Fibroblast of peridontal ligament (primary cell): ENCODE measurements around the gene UNC50.

ENCODE experiments used
- DNase-seq: peaks from one replicate; pipeline ENCODE4 v3.0.0-alpha.2; 2010; ENCODE audit errors: extremely low read depth

UNC50 gene

DNA sequence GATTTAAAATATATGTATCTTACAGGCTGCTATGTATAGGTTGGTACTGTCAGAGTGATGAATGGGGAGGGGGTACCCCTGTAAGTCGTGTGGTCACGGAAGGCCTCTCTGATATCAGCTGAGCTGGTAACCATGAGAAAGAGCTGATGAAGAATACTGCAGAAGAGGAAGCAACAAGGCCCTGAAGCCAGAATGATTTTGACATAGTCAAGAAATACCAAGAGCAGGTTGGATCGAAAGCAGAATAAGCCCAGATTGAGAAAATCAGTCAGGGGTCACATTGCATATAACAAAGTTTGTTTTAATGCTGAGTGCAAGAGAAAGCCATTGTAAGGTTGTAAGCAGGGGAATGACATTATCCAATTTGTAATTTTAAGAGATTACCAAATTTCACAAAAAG lies 57.3 kb downstream of the UNC50 start:
- DNase-seq, result no peak
